Astrocyte of the hippocampus (primary cell): ENCODE measurements around the gene TBL1X.
"Not testable (repeated sequence)": the region's sequence is repeated elsewhere in the genome, so short reads cannot be mapped to it uniquely, and the experiment has no call there.

Experiments
- DNase-seq: peaks from one replicate; pipeline ENCODE4 v3.0.0; 2011; ENCODE audit warnings: low read depth, low spot score

The TBL1X gene

GRCh38 chrX:9536156-9536555 is 71.3 kb downstream of the TBL1X start:
- DNase-seq = not testable (repeated sequence)

- no peak for DNase-seq
Observed at GRCh38 chrX:9537781-9538180, 72.9 kb downstream of the TBL1X start.

- no peak for DNase-seq
Observed at GRCh38 chrX:9538544-9539045, 73.7 kb downstream of the TBL1X start.

- no peak for DNase-seq
Observed at GRCh38 chrX:9539605-9540387, 74.9 kb downstream of the TBL1X start.

- DNase-seq = no peak
Observed at GRCh38 chrX:9542106-9542760, 77.4 kb downstream of the TBL1X start.

GRCh38 chrX:9542761-9543111 is 77.9 kb downstream of the TBL1X start:
- no peak for DNase-seq

GRCh38 chrX:9555354-9555753 is 90.5 kb downstream of the TBL1X start:
- no peak for DNase-seq

- DNase-seq = no peak
Observed at GRCh38 chrX:9557091-9557490, 92.2 kb downstream of the TBL1X start.

- no peak for DNase-seq
Observed at GRCh38 chrX:9557521-9557920, 92.7 kb downstream of the TBL1X start.

- DNase-seq = no peak
Observed at GRCh38 chrX:9558615-9559014, 93.8 kb downstream of the TBL1X start.

GRCh38 chrX:9560219-9560618 is 95.4 kb downstream of the TBL1X start:
- DNase-seq = no peak

- DNase-seq = no peak
Observed at GRCh38 chrX:9561199-9561598, 96.3 kb downstream of the TBL1X start.

GRCh38 chrX:9562851-9563250 is 98.0 kb downstream of the TBL1X start:
- DNase-seq = peak; percentile 91

- DNase-seq = peak; percentile 88
Observed at GRCh38 chrX:9566150-9566621, 101.3 kb downstream of the TBL1X start.

GRCh38 chrX:9569876-9570301 is 105.0 kb downstream of the TBL1X start:
- DNase-seq = peak; percentile 80

GRCh38 chrX:9573282-9574106 is 108.6 kb downstream of the TBL1X start:
- no peak for DNase-seq

GRCh38 chrX:9576059-9576458 is 111.2 kb downstream of the TBL1X start:
- no peak for DNase-seq

GRCh38 chrX:9577555-9577954 is 112.7 kb downstream of the TBL1X start:
- DNase-seq = no peak

GRCh38 chrX:9578083-9578779 is 113.4 kb downstream of the TBL1X start:
- DNase-seq = no peak

GRCh38 chrX:9581771-9582385 is 117.0 kb downstream of the TBL1X start:
- DNase-seq = no peak

GRCh38 chrX:9582956-9583355 is 118.1 kb downstream of the TBL1X start:
- no peak for DNase-seq
